ENCODE data around the gene DHRS7B. TPM values are rescaled to one million over a fixed set of nuclear protein-coding genes. Genes with fewer than 3 reads are reported as not detected.
A peak's percentile ranks its signal among the peaks of the same experiment; 100 is the strongest.

The DHRS7B gene
- total and polyA plus RNA-seq, 2 experiments from 2014 or later, result 34.2 to 41.0 TPM

- no peak for TF ChIP-seq CTCF (IDR thresholded peaks at IDR 0.05; ENCODE audit: low read depth, low read length)
- Histone ChIP-seq H3K4me1 (ENCODE audit: low read depth) (peaks cover 5% of the 10 kb centered on the region), H3K4me3 (no peak overlapping the region), H3K27me3 (no peaks in the 10 kb centered on the region), H3K36me3 (no peaks in the 10 kb centered on the region), H3K9me3 (ENCODE audit: low read depth) (no peaks in the 10 kb centered on the region), H3K27ac (no peak overlapping the region)
- no peak for DNase-seq (ENCODE audit: low read depth in 1 of 2, low spot score in 1 of 2)
These were observed 31.0 kb upstream of the DHRS7B start for GRCh38 chr17:21095735-21096134.

- no peak for DNase-seq (ENCODE audit: low read depth in 1 of 2, low spot score in 1 of 2)
- Histone ChIP-seq H3K27me3 (no peaks in the 10 kb centered on the region), H3K36me3 (no peaks in the 10 kb centered on the region), H3K4me3 (no peak overlapping the region), H3K27ac (no peak overlapping the region), H3K4me1 (ENCODE audit: low read depth) (peaks cover 2% of the 10 kb centered on the region), H3K9me3 (ENCODE audit: low read depth) (no peaks in the 10 kb centered on the region)
- TF ChIP-seq CTCF (IDR thresholded peaks at IDR 0.05; ENCODE audit: low read depth, low read length), result no peak
These were observed 29.9 kb upstream of the DHRS7B start for GRCh38 chr17:21096874-21097273.

GRCh38 chr17:21098934-21099689 lies 27.7 kb upstream of the DHRS7B start:
- TF ChIP-seq CTCF (IDR thresholded peaks at IDR 0.05; ENCODE audit: low read depth, low read length), result no peak
- Histone ChIP-seq H3K36me3 (no peaks in the 10 kb centered on the region), H3K9me3 (ENCODE audit: low read depth) (no peaks in the 10 kb centered on the region), H3K27me3 (no peaks in the 10 kb centered on the region), H3K27ac (peak overlapping the region; percentile 31), H3K4me3 (peak overlapping the region; percentile 81), H3K4me1 (ENCODE audit: low read depth) (peaks cover 8% of the 10 kb centered on the region)
- peak; percentile 72 to 90 for DNase-seq (ENCODE audit: low read depth in 1 of 2, low spot score in 1 of 2)

GRCh38 chr17:21100636-21101035 lies 26.1 kb upstream of the DHRS7B start:
- peaks cover 8% of the 10 kb centered on the region for H3K4me1 ChIP-seq (ENCODE audit: low read depth)
- H3K27me3 ChIP-seq, result no peaks in the 10 kb centered on the region
- H3K9me3 ChIP-seq (ENCODE audit: low read depth), result no peaks in the 10 kb centered on the region
- no peak for DNase-seq (ENCODE audit: low read depth in 1 of 2, low spot score in 1 of 2)
- no peak for TF ChIP-seq CTCF (IDR thresholded peaks at IDR 0.05; ENCODE audit: low read depth, low read length)
- no peak overlapping the region for H3K27ac ChIP-seq
- H3K36me3 ChIP-seq, result no peaks in the 10 kb centered on the region
- no peak overlapping the region for H3K4me3 ChIP-seq

GRCh38 chr17:21104608-21105007 lies 22.2 kb upstream of the DHRS7B start:
- Histone ChIP-seq H3K4me3 (no peak overlapping the region), H3K4me1 (ENCODE audit: low read depth) (peaks cover 8% of the 10 kb centered on the region), H3K9me3 (ENCODE audit: low read depth) (no peaks in the 10 kb centered on the region), H3K27ac (no peak overlapping the region), H3K36me3 (no peaks in the 10 kb centered on the region), H3K27me3 (no peaks in the 10 kb centered on the region)
- DNase-seq (ENCODE audit: low read depth in 1 of 2, low spot score in 1 of 2), result no peak
- no peak for TF ChIP-seq CTCF (IDR thresholded peaks at IDR 0.05; ENCODE audit: low read depth, low read length)
